Stimulated activated CD4-positive, alpha-beta T cell treated with anti-CD3 and anti-CD28 coated beads, Interleukin-2, amount 100 ng/mL, for 4 hours (primary cell): ENCODE results near the gene ETNK2.

Experiments used
- DNase-seq: peaks from one replicate; pipeline ENCODE4 v3.0.0-alpha.2; 2020; ENCODE audit warnings: low read depth

The ETNK2 gene

GRCh38 chr1:204151552-204152309, at the start of gene ETNK2:
TSS of gene ETNK2 (minus strand) at chr1:204152044. CDS start at chr1:204151852, 192 bp downstream.
- DNase-seq = peak; percentile 46

- DNase-seq = no peak
These were observed 49.6 kb upstream of the ETNK2 start for GRCh38 chr1:204201348-204202040.

GRCh38 chr1:204199579-204199978, 47.7 kb upstream of the ETNK2 start:
- no peak for DNase-seq

GRCh38 chr1:204198348-204199340, 46.8 kb upstream of the ETNK2 start:
- DNase-seq = no peak

- no peak for DNase-seq
These were observed 45.2 kb upstream of the ETNK2 start for GRCh38 chr1:204197068-204197467.

- no peak for DNase-seq
These were observed 44.4 kb upstream of the ETNK2 start, which contains the start of gene KISS1 for GRCh38 chr1:204196068-204196795. TSS of gene KISS1 (minus strand) at chr1:204196491. CDS start at chr1:204192876, 3,615 bp downstream.

- DNase-seq = no peak
These were observed 42.9 kb upstream of the ETNK2 start for GRCh38 chr1:204194771-204195170.

- DNase-seq = no peak
These were observed 42.2 kb upstream of the ETNK2 start for GRCh38 chr1:204194080-204194479.

- DNase-seq = no peak
These were observed 40.9 kb upstream of the ETNK2 start for GRCh38 chr1:204192589-204193352.

GRCh38 chr1:204192046-204192445, 40.2 kb upstream of the ETNK2 start:
- no peak for DNase-seq

- DNase-seq = no peak
These were observed 39.6 kb upstream of the ETNK2 start for GRCh38 chr1:204191456-204191855.

GRCh38 chr1:204190212-204191211, 38.7 kb upstream of the ETNK2 start:
- no peak for DNase-seq

- no peak for DNase-seq
These were observed 37.3 kb upstream of the ETNK2 start for GRCh38 chr1:204188959-204189639.

GRCh38 chr1:204186597-204186996, 34.8 kb upstream of the ETNK2 start:
- DNase-seq = no peak

GRCh38 chr1:204181116-204181515, 29.3 kb upstream of the ETNK2 start:
- no peak for DNase-seq

- no peak for DNase-seq
These were observed 28.3 kb upstream of the ETNK2 start for GRCh38 chr1:204180133-204180532.

- no peak for DNase-seq
These were observed 26.8 kb upstream of the ETNK2 start for GRCh38 chr1:204178487-204179281.

- no peak for DNase-seq
These were observed 25.3 kb upstream of the ETNK2 start for GRCh38 chr1:204177133-204177532.
